Ascending aorta (tissue), 2 donors: ENCODE results near the gene LMTK2. TPM values are rescaled to one million over a fixed set of nuclear protein-coding genes. Genes with fewer than 3 reads are reported as not detected.

ENCODE experiments used
- DNase-seq, 2 donors: peaks; one replicate each; pipeline ENCODE4 v3.0.0-alpha.2; 2019; ENCODE audit warnings: low spot score in 2 of 2
- H3K27ac ChIP-seq, 2 donors: fragments of 200-600 bp; sonication (generic); one replicate each; pipeline ENCODE4 v1.5.1; 2016 to 2017; ENCODE audit warnings: mild to moderate bottlenecking in 1 of 2
- H3K27me3 ChIP-seq: fragments of 200-600 bp; sonication (generic); one replicate; pipeline ENCODE4 v1.5.1; 2017
- H3K36me3 ChIP-seq, 2 donors: fragments of 200-600 bp; sonication (generic); one replicate each; pipeline ENCODE4 v1.5.1; 2016
- H3K4me1 ChIP-seq, 2 donors: fragments of 200-600 bp; sonication (generic); one replicate each; pipeline ENCODE4 v1.5.1; 2016 to 2017; ENCODE audit warnings: mild to moderate bottlenecking in 1 of 2
- H3K4me3 ChIP-seq, 2 donors: fragments of 200-600 bp; sonication (generic); one replicate each; pipeline ENCODE4 v1.5.1; 2016 to 2017; ENCODE audit warnings: mild to moderate bottlenecking in 1 of 2
- H3K9me3 ChIP-seq, 2 donors: fragments of 200-600 bp; sonication (generic); one replicate each; pipeline ENCODE4 v1.5.1; 2016
- intact Hi-C: fragments of 100-400 bp; cut with DNase I; formaldehyde crosslinking; loops from one replicate; pipeline ENCODE4 v1.15.1; 2023
- total RNA-seq: library from RNA; depleted of rRNA; stranded (reverse); fragments of >200 nt; gene quantifications from one replicate; pipeline ENCODE4 v1.1.0, GENCODE V29; 2016
- TF ChIP-seq, protein P1 (sequence below), 3 experiments: fragments of 200-600 bp in 2 of 3; fragments of 450-650 bp in 1 of 3; sonication (generic) in 2 of 3; IDR thresholded peaks; one replicate each; pipeline ENCODE4 v1.5.1; 2016 to 2019; ENCODE audit warnings: antibody characterized with exemption in 3 of 3, mild to moderate bottlenecking in 1 of 3, moderate library complexity in 1 of 3

The LMTK2 gene
- total RNA-seq, 1 donor from 2014 or later: 11.8 TPM

GRCh38 chr7:98230746-98231471, 124.2 kb downstream of the LMTK2 start:
- DNase-seq: no peak
- Histone ChIP-seq H3K9me3 (no peaks in the 10 kb centered on the region), H3K4me3 (no peak overlapping the region), H3K27ac (no peak overlapping the region), H3K4me1 (no peaks in the 10 kb centered on the region), H3K36me3 (peaks cover 18 to 60% of the 10 kb centered on the region in 2 donors), H3K27me3 (no peaks in the 10 kb centered on the region)
- intact Hi-C loops: no loop called here
- TF ChIP-seq, protein P1, sequence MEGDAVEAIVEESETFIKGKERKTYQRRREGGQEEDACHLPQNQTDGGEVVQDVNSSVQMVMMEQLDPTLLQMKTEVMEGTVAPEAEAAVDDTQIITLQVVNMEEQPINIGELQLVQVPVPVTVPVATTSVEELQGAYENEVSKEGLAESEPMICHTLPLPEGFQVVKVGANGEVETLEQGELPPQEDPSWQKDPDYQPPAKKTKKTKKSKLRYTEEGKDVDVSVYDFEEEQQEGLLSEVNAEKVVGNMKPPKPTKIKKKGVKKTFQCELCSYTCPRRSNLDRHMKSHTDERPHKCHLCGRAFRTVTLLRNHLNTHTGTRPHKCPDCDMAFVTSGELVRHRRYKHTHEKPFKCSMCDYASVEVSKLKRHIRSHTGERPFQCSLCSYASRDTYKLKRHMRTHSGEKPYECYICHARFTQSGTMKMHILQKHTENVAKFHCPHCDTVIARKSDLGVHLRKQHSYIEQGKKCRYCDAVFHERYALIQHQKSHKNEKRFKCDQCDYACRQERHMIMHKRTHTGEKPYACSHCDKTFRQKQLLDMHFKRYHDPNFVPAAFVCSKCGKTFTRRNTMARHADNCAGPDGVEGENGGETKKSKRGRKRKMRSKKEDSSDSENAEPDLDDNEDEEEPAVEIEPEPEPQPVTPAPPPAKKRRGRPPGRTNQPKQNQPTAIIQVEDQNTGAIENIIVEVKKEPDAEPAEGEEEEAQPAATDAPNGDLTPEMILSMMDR (IDR thresholded peaks at IDR 0.05): no peak

DNA sequence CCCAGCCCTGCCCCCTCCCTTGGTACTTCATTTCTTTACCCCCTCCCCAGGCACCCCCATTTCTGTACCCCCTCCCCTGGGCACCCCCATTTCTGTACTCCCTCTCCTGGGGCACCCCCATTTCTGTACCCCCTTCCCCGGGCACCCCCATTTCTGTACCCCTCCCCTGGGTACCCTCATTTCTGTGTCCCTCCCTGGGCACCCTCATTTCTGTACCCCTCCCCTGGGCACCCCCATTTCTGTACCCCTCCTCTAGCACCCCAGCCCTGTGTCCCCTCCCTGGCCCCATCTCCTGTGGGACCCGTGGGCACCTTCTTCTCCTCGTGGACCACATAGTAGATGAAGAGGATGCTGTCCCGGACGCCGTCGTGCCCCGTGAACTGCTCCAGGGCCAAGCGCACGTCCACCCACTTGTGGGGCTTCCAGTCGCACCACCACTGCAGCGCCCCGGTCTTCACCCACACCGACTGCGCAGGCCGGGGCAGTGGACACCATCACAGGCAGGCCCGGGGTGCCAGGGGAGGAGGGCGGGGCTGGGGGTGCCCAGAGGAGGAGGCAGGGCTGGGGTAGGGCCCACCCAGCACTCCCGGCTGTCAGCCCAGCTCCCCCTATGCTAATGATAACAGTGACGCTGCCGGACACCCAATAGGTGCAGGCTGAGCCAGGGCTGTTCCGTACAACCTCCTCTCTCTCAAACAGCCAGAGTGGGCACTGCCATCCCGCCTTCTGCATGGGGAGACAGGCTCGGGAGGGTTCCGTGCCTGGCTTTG, 125.0 kb downstream of the LMTK2 start:
- H3K4me3 ChIP-seq: no peak overlapping the region
- intact Hi-C loops: no loop called here
- H3K9me3 ChIP-seq: no peaks in the 10 kb centered on the region
- TF ChIP-seq, protein P1 (IDR thresholded peaks at IDR 0.05): no peak
- peaks cover 18 to 54% of the 10 kb centered on the region in 2 donors for H3K36me3 ChIP-seq
- H3K27ac ChIP-seq: no peak overlapping the region
- no peaks in the 10 kb centered on the region for H3K27me3 ChIP-seq
- DNase-seq: no peak
- H3K4me1 ChIP-seq: no peaks in the 10 kb centered on the region

GRCh38 chr7:98232263-98232585, 125.6 kb downstream of the LMTK2 start:
- Histone ChIP-seq H3K27me3 (no peaks in the 10 kb centered on the region), H3K4me1 (no peaks in the 10 kb centered on the region), H3K27ac (no peak overlapping the region), H3K36me3 (peaks cover 17 to 54% of the 10 kb centered on the region in 2 donors), H3K9me3 (no peaks in the 10 kb centered on the region), H3K4me3 (no peak overlapping the region)
- TF ChIP-seq, protein P1 (IDR thresholded peaks at IDR 0.05): no peak
- DNase-seq: no peak
- intact Hi-C loops: no loop called here

GRCh38 chr7:98232799-98233198, 126.1 kb downstream of the LMTK2 start:
- H3K9me3 ChIP-seq: no peaks in the 10 kb centered on the region
- H3K27ac ChIP-seq: no peak overlapping the region
- intact Hi-C loops: no loop called here
- peaks cover 11 to 49% of the 10 kb centered on the region in 2 donors for H3K36me3 ChIP-seq
- DNase-seq: no peak
- TF ChIP-seq, protein P1 (IDR thresholded peaks at IDR 0.05): no peak
- H3K4me3 ChIP-seq: no peak overlapping the region
- no peaks in the 10 kb centered on the region for H3K27me3 ChIP-seq
- H3K4me1 ChIP-seq: no peaks in the 10 kb centered on the region

DNA sequence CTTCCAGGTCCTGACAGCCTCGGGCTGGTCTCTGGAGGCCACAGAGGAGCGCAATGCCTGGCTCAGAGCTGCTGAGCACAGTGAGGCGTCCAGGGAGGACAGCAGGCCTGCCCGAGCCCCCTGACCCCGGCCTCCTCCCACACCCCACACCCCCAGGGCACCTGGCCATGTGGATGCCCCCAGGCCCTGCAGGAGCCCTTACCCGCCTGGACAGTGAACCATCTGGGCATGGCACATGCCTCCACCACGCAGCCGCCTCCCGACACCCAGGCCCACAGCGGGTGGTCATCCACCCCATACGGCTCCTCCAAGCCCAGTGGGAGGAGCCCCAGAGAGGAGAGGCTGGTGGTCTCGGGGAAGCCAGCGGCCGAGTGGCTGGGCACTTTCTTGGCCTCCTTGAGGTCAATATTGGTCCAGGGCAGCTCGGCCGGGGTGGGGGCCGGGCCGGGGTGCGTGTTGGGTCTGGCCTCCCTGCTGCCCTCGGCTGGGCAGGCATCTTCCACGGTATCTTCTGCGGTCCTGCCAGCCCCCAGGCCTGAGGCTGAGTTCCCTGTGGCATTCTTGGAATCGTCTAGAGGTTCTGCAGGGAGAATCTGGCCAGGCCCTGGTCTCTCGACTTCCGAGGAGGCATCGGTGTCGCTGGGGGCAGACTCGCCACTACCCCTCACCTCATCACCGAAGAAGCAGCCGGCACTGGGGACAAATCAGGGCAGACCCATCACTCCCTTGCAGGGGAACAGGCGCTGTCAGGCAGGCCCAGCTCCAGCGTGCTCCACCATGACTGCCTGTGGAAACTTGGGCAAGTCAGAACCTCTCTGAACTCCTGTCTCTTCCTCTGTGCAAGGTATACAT, 126.8 kb downstream of the LMTK2 start:
- TF ChIP-seq, protein P1 (IDR thresholded peaks at IDR 0.05): no peak
- H3K27ac ChIP-seq: no peak overlapping the region
- no peak overlapping the region for H3K4me3 ChIP-seq
- no peak for DNase-seq
- intact Hi-C loops: no loop called here
- H3K27me3 ChIP-seq: no peaks in the 10 kb centered on the region
- H3K4me1 ChIP-seq: no peaks in the 10 kb centered on the region
- H3K9me3 ChIP-seq: no peaks in the 10 kb centered on the region
- H3K36me3 ChIP-seq: peaks cover 14 to 49% of the 10 kb centered on the region in 2 donors
